HG03520 (cell line): Measurements from ENCODE around the gene TRAPPC14.
"Not testable (repeated sequence)": the region's sequence is repeated elsewhere in the genome, so short reads cannot be mapped to it uniquely, and the experiment has no call there.

Experiments
- ATAC-seq: cut with Tn5 transposase; IDR thresholded peaks from one replicate; pipeline ENCODE4 v1.9.1; 2021; ENCODE audit warnings: mild to moderate bottlenecking, moderate library complexity; ENCODE audit not compliant: unreplicated experiment

The TRAPPC14 gene, protein sequence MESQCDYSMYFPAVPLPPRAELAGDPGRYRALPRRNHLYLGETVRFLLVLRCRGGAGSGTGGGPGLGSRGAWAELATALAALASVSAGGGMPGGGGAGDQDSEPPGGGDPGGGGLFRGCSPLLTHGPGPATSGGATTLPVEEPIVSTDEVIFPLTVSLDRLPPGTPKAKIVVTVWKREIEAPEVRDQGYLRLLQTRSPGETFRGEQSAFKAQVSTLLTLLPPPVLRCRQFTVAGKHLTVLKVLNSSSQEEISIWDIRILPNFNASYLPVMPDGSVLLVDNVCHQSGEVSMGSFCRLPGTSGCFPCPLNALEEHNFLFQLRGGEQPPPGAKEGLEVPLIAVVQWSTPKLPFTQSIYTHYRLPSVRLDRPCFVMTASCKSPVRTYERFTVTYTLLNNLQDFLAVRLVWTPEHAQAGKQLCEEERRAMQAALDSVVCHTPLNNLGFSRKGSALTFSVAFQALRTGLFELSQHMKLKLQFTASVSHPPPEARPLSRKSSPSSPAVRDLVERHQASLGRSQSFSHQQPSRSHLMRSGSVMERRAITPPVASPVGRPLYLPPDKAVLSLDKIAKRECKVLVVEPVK

DNA sequence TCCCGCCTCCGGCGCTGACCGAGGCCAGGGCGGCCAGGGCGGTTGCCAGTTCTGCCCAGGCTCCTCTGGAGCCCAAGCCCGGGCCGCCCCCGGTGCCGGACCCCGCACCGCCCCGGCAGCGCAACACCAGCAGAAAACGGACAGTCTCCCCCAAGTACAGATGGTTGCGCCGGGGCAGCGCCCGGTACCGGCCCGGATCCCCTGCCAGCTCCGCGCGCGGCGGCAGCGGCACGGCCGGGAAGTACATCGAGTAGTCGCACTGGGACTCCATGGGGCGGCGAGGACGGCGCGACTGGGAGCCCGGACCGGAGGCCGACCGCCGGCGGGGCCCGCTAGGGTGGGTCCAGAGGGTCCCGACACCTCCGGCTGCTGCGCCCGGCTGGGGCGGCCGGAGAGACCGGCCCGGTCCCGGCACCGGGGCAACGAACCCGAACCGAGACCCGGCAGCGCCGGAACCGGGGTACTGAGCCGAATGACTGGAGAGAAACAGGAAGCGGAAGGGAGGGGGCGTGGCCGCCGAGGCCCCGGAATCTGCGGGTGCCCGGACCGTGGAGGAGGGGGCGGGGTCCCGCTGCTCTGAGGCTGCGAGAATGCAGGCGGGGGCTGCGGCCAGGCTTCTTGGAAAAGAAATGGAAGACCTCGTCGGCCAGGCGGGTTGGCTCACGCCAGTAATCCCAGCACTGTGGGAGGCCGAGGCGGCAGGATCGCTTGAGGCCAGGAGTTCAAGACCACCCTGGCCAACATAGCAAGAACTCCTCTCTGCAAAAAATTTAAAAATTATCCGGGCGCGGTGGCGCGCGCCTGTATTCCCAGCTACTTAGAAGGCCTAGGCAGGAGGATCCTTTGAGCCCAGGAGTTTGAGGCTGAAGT is at the start of gene TRAPPC14:
TRAPPC14 (minus strand) TSS at position 495 of the 870 bp plus-strand sequence; CDS start at position 271, 224 bp downstream.
- peak; percentile 68 for ATAC-seq

DNA sequence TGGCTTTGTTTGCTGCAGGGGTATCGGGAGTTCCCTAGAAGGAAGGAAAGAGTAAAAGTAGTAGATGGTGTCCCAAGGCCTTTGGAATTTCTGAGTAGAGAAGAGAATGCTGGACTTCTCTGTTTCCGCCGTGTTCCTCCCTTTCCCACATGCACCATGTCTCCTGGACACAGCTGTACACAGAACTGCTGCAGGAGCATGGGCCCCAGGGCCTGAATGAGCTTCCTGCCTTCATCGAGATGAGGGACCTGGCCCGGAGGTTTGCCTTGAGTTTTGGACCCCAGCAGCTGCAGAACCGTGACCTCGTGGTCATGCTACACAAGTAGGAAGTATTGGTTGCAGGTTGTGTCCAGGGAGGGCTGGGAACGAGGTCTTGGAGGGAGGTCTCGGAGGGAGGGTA is 45.9 kb upstream of the TRAPPC14 start:
- no peak for ATAC-seq

DNA sequence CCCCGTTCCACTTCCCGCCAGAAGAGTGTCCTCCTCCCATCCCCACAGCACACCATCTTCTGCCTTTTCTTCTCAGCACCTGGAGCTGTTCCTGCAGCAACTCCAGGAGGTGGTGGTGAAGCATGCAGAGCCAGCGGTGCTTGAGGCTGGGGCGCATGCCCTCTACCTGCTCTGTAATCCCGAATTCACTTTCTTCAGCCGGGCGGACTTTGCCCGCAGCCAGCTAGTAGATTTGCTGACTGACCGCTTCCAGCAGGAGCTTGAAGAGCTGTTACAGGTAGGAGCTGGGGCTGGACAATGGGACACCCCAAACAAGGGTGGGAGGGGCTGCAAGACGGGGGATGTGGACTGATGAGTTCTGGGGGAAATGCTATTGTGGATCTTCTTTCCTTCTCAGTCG is 42.2 kb upstream of the TRAPPC14 start:
- ATAC-seq: no peak

DNA sequence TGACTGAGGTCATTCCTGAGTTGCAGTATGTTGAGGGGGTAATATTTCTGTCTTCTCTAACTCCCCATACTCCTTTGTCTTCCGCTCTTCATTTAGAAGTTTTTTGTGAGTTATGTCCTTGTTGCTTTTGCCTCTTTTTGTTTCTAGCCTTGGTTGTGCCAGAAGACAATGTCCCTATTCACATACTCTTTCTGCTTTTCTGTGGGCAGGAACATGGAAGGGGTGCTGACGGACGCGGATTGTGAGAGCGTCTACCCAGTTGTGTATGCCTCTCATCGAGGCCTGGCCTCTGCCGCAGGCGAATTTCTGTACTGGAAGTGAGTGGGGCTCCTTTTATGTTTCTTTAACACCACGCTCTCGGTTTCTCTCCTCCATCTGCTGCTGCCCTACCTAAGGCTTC is 39.7 kb upstream of the TRAPPC14 start:
- ATAC-seq: no peak

DNA sequence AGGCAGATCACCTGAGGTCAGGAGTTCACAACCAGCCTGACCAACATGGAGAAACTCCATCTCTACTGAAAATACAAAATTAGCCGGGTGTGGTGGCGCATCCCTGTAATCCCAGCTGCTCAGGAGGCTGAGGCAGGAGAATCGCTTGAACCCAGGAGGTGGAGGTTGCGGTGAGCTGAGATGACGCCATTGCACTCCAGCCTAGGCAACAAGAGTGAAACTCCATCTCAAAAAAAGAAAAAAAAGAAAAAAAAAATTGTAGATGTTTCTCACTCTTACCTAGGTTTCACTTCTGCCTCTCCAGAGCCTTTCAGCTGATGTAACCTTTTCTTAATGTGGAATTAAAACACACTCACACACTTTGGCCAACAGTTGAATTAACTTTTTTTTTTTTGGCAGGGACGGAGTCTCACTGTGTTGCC is 37.4 kb upstream of the TRAPPC14 start:
- not testable (repeated sequence) for ATAC-seq

DNA sequence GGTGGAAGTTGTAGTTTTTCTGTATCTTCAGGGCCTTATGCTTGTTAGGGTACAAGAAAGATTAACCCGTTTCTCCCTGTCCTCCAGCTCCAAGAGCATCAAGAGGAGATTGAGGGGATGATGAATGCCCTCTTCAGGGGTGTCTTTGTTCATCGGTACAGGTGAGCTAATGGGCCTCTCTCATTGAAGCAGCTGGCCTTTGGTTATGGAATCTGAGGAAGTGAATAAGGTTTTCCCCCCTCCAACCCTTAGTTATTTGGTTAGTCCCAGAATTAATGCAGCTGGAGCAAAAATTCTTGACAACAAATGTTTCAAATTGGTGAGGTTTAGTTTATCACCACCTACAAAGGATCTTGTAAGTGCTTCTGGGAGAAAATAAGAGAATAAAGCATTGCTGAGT is 36.7 kb upstream of the TRAPPC14 start:
- ATAC-seq: no peak

DNA sequence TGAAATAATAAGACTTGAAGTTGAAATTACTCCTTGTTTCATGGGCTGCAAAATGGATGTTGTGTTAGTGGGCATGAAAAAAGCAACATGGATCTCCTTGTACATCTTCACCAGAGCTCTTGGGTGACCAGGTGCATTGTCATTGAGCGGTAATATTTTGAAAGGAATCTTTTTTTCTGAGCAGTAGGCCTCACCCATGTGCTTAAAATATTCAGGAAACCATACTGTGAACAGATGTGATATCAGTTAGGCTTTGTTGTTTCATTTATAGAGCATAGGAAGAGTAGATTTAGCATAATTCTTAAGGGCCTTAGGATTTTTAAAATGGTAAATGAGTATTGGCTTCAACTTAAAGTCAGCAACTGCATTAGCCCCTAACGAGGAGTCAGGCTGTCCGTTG is 34.4 kb upstream of the TRAPPC14 start:
- ATAC-seq: no peak

DNA sequence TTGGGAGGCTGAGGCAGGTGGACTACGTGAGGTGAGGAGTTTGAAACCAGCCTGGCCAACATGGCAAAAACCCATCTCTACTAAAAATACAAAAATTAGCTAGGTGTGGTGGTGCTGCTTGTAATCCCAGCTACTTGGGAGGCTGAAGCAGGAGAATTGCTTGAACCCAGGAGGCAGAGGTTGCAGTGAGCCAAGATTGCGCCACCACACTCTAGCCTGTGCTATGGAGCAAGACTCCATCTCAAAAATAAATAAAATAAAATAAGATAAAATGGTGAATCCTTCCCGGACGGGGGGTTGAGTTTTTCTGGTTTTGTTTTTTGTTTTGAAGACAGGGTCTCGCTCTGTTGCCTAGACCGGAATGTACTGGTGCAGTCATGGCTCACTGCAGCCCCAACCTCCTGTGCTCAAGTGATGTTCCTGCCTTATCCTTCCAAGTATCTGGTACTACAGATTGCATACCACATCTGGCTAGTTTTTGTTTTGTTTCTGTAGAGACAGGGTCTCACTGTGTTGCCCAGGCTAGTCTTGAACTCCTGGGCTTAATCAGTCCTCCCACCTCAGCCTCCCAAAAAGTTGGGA is 33.8 kb upstream of the TRAPPC14 start:
- not testable (repeated sequence) for ATAC-seq

DNA sequence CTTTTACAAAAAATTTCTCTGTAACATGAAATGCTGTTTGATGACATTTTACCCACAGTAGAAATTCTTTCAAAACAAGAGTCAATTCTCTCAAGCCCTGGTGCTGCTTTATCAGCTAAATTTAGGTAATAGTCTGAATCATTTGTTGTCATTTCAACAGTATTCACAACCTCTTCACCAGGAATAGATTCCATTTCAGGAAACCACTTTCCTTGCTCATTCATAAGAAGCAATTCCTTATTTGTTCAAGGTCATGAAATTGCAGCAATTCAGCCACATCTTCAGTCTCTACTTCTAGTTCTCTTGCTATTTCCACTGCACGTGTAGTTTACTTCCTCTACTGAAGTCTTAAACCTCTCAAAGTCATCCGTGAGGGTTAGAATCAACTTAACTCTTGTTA is 33.3 kb upstream of the TRAPPC14 start:
- no peak for ATAC-seq

DNA sequence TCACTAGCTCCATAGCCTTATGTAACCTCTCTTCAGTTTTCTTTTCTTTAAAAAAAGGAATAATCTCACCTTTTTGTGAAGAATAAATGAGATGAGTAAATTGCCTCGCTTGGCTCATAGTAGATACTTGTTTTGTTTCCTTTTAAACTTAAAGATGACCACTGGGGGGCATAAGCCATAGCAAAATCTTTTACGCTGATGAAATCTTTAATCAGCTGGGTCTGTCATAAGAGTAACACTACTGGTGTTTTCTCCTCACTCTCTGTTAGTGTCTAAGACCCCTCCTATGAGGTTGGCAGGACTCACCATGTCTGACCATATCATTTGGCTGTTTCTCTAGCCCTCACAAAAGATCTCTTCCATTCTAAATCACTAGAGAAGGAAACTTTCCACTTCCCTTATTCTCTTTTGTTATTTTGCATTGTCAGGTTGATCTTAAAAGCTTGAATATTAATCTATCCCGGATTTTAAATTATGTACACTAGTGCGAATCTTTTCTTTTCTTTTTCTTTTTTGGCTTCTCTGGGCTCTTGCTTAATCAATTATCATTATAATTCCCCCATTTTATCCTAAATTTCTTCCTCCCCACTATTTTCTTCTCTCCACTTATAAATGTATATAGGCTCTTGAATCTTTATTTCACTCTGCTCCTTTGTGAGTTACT is 31.7 kb upstream of the TRAPPC14 start:
- ATAC-seq: no peak

DNA sequence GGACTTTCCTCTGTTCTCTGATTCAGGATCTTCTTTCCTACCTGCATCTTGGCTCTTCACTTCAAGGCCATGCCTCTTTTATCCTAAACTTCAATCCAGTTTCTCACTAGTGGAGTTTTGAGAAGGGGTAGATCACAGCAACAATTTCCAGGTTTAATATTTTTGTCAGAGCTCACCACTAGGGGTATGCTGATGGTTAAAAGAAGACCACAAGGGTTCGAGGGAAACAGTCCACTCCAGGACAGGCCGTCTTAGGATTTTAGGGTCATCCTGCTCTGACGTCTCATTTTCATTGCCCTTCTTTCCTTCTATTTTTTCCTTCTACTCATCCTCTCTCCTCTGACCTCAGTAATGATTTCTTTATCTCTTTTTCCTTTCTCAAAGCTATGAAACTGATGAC is 30.5 kb upstream of the TRAPPC14 start:
- ATAC-seq: no peak

DNA sequence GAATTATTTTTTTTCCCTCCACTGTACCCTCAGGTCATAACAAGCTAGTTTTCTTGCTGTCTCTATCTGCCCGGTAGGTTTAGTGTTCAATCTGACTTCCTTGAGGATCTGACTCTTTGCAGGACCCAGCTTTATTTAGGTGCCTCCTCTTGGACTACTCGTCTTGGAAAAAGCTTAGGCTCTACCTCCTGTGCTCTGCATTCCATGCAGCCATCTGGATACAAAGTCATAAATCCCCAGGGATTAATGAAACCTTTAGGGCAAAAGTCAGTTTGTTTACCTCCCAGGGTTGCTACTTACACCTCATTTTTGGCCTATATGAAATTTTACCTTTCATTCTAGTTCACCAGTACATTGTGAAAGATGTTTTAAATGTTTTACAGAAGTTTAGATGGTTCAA is 27.2 kb upstream of the TRAPPC14 start:
- ATAC-seq: no peak

DNA sequence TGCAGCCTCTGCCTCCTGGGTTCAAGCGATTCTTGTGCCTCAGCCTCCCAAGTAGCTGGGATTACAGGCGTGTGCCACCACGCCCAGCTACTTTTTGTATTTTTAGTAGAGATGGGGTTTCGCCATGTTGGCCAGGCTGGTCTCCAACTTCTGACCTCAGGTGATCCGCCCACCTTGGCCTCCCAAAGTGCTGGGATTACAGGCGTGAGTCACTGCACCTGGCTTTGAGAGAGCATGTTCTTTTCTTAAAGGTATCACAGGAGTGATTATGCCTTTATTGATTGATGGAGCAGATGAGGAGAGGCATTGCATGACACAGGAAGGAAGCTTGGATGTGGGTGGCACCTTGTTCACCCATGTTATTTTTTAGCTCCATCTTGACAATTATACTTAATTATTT is 24.6 kb upstream of the TRAPPC14 start:
- ATAC-seq: not testable (repeated sequence)

DNA sequence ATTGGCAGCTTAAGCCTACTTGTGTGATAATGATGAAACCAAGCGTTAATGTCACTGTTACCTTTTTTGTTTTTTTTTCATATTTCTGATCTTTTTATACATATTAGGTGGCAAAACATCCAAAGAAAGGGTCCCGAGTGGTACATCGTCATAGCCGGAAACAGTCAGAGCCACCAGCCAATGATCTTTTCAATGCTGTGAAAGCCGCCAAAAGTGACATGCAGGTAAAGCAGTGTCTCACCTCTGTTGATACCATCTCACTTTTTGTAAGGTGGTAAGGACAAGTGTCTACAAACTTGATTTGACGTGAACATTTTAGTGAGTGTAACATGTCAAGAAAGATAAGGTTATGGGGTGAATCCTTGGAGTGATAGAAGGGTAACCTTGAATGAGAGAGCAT is 24.1 kb upstream of the TRAPPC14 start:
- ATAC-seq: not testable (repeated sequence)

DNA sequence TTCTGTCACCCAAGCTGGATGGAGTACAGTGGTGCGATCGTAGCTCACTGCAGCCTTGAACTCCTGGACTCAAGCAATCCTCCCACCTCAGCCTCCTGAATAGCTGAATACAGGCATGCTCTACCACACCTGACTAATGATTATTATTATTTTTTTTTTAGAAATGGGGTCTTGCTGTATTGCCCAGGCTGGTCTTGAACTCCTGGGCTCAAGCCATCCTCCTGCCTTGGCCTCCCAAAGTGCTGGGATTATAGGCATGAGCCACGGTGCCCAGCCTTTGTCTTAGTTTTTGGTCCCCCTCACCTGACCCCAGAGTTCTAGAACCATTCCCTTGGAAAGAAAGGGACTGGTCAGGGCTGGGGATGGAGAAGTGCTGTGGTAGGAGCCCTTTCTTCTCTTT is 21.6 kb upstream of the TRAPPC14 start:
- ATAC-seq: not testable (repeated sequence)

DNA sequence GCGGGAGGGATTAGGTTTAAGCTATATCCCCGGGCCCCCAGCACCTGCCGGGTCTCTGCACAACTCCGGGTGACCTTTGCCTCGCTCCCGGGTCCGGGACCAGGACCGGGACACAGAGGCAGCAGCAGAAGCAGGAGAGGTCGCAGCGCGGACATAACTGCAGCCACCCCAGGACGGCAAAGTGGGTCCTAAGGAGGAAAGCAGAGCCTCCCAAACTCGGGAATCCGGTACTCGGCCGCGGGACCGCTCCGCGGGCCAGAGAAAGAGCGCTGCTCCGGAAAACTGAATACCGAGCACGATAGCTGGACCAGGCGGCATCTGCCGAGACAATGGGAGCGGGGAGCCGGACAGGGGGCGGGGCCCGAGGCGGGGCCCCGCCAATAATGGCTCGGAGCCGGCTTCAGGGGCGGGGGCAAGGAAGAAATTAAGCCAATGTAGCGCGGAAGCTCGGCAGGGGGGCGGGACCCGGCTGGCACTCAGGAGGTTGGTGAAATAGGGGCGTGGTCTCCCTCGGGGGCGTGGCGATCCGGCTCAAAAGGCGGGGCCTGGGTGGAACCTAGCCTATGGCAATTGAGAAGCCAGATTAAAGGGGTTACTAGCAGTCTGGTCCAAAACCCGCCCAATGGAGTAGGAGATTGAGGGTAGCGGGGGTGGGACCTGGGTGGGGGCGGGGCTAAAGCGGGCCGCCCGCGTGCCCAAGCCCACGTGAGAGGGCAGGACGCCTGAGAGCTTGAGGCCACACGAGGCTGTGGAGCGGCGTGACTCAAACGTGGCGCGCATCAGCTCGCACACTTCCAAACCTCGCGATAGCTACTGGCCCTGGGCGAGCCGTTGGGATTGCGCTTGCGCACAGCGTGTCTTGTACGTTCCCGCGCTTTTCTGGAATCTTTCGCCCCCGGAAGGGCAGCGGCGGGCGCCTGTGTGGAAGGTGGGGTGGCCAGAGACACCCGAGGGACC is 18.8 kb upstream of the TRAPPC14 start, which contains the start of the genes GPC2 and STAG3:
GPC2 (minus strand) TSS at position 337 of the 957 bp plus-strand sequence; CDS start at position 155, 182 bp downstream.
STAG3 (plus strand) TSS at position 874 of the 957 bp plus-strand sequence. CDS start 2,639 bp downstream, outside the sequence.
- ATAC-seq: peak; percentile 76

DNA sequence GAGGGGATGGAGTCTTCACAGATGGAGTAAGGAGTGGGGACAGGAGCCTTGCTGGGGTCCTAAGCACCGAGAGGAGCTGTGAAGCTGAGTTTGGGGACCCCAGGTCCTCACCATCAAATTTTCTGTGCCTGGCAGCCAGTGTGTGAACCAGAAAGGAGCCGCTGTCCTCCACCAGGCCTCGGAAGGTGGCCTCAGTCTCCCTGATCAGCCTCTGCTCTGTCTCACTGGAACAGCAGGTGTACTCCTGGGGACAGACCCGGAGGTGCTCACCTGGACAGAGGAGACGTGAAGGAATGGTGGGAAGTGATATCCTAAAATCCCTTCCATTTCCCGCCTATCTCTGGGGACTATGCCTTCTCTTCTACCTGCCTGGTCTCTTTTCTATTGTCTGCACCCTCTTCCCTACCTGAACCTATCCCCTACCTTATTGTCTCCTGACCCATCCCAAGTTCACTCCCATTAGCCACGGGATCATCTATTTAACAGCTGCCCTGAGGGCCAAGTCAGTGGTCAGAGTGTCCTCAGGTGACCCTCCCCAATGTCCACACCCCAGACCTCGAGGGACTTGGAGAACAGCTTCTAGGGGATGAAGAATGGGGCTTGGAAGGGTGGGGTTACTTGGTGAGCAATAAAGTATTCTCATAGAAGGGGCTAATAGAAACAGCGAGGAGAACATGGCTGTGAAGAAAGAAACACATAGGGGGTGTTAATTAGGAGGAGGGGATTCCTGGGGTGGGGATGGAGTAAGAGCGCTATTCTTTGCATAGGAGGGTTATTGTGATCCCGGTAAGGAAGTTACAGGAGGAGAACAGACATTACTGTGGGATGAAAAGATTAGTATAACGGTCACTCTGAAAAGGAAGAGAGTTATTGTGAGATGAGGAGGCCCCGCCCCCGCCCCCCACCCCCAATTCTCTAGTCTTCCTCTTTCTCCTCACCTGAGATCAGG is 17.8 kb upstream of the TRAPPC14 start:
- ATAC-seq: no peak

DNA sequence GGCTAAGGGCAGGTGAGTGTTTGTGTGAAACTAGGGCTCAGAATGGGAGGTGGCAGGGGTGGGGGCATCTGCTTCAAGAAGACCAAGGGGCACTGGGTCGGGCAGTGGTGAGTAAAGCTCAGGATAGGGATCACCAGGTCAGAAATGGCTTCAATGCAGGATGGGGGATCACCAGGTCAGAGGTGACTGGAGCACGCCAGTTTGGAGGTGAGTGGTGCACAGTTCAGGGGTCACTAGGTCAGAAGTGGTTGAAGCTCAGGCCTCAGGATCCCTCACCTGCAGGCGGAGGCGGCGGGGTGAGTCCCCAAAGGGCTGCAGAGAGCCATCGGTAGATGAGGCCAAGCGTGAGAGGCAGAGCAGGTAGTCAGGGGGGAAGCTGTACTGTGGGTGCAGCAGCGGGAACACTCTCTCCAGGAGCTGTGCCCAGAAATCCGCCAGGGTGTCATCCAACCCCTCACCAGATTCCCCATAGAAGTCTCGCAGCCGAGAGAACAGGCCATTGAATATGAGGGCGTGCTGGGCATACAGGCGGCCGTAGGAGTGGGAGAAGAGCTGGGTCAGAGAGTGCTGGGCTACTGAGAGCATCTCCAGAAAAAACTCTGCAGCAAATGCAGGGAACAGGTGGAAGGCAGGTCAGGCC is 16.9 kb upstream of the TRAPPC14 start:
- ATAC-seq: no peak
